ENCODE measurements around the gene AQP12B. TPM values are rescaled to one million over a fixed set of nuclear protein-coding genes. Genes with fewer than 3 reads are reported as not detected.
"Not testable (repeated sequence)": the region's sequence is repeated elsewhere in the genome, so short reads cannot be mapped to it uniquely, and the experiment has no call there.

Gene AQP12B
- total and polyA plus RNA-seq, 9 of the 15 experiments (the other 6 are each of a cell fraction or from before 2014, with no cell fraction given): not detected

GRCh38 chr2:240680185-240680584, 2.5 kb downstream of the AQP12B start:
- CTCF ChIA-PET (ENCODE audit: low intra/inter-chr PET ratio); H2AFZ ChIP-seq (ENCODE audit: low read depth, low read length); H3K79me2 ChIP-seq (ENCODE audit: control insufficient read depth, insufficient read depth, low read length); H3K27me3 ChIP-seq (ENCODE audit: control insufficient read depth in 2 of 2, insufficient read depth in 2 of 2, low read length in 2 of 2); H3K9ac ChIP-seq (ENCODE audit: insufficient read depth in 1 of 2, low read depth in 2 of 2, low read length in 2 of 2); POLR2A ChIA-PET; BruUV-seq (replicated peaks); H3K4me1 ChIP-seq (replicated peaks in 1 of 2; ENCODE audit: control insufficient read depth in 2 of 2, insufficient read depth in 2 of 2, low read length in 2 of 2); H3K4me2 ChIP-seq (ENCODE audit: insufficient read depth, low read length); intact Hi-C loops (cut with micrococcal nuclease); H3K9me3 ChIP-seq (replicated peaks; ENCODE audit: control insufficient read depth, insufficient read depth, low read depth, low read length); H3K9me1 ChIP-seq (ENCODE audit: control insufficient read depth, insufficient read depth, low read length); H3K4me3 ChIP-seq; FAIRE-seq; ATAC-seq; H3K36me3 ChIP-seq (ENCODE audit: control insufficient read depth, insufficient read depth, low read length); DNase-seq (ENCODE audit: extremely low read depth in 1 of 4, low spot score in 3 of 4); H3K27ac ChIP-seq (ENCODE audit: extremely low read depth, low read depth, low read length); in situ Hi-C loops (cut with MboI); H4K20me1 ChIP-seq (replicated peaks; ENCODE audit: control insufficient read depth, insufficient read depth, low read length): not testable (repeated sequence)
- no CpG with 5 or more reads among the region's 11 CpGs for WGBS (ENCODE audit: insufficient coverage, low coverage, missing lambda C conversion rate)

GRCh38 chr2:240678909-240679308, 3.8 kb downstream of the AQP12B start:
- CTCF ChIA-PET (ENCODE audit: low intra/inter-chr PET ratio); FAIRE-seq; H3K4me1 ChIP-seq (replicated peaks in 1 of 2; ENCODE audit: control insufficient read depth in 2 of 2, insufficient read depth in 2 of 2, low read length in 2 of 2); DNase-seq (ENCODE audit: extremely low read depth in 1 of 4, low spot score in 3 of 4); H3K4me2 ChIP-seq (ENCODE audit: insufficient read depth, low read length); H3K9me3 ChIP-seq (replicated peaks; ENCODE audit: control insufficient read depth, insufficient read depth, low read depth, low read length); intact Hi-C loops (cut with micrococcal nuclease); H3K36me3 ChIP-seq (ENCODE audit: control insufficient read depth, insufficient read depth, low read length); in situ Hi-C loops (cut with MboI); ATAC-seq; H3K9me1 ChIP-seq (ENCODE audit: control insufficient read depth, insufficient read depth, low read length); BruUV-seq (replicated peaks); H3K27me3 ChIP-seq (ENCODE audit: control insufficient read depth in 2 of 2, insufficient read depth in 2 of 2, low read length in 2 of 2); H4K20me1 ChIP-seq (replicated peaks; ENCODE audit: control insufficient read depth, insufficient read depth, low read length); H3K27ac ChIP-seq (ENCODE audit: extremely low read depth, low read depth, low read length); H2AFZ ChIP-seq (ENCODE audit: low read depth, low read length); POLR2A ChIA-PET; H3K9ac ChIP-seq (ENCODE audit: insufficient read depth in 1 of 2, low read depth in 2 of 2, low read length in 2 of 2); H3K79me2 ChIP-seq (ENCODE audit: control insufficient read depth, insufficient read depth, low read length); H3K4me3 ChIP-seq: not testable (repeated sequence)
- no CpG with 5 or more reads among the region's 19 CpGs for WGBS (ENCODE audit: insufficient coverage, low coverage, missing lambda C conversion rate)

GRCh38 chr2:240678043-240678442, 4.6 kb downstream of the AQP12B start:
- intact Hi-C loops (cut with micrococcal nuclease); H3K4me2 ChIP-seq (ENCODE audit: insufficient read depth, low read length); POLR2A ChIA-PET; ATAC-seq; H3K27ac ChIP-seq (ENCODE audit: extremely low read depth, low read depth, low read length); H3K4me1 ChIP-seq (replicated peaks in 1 of 2; ENCODE audit: control insufficient read depth in 2 of 2, insufficient read depth in 2 of 2, low read length in 2 of 2); H3K9me3 ChIP-seq (replicated peaks; ENCODE audit: control insufficient read depth, insufficient read depth, low read depth, low read length); H3K9me1 ChIP-seq (ENCODE audit: control insufficient read depth, insufficient read depth, low read length); H3K27me3 ChIP-seq (ENCODE audit: control insufficient read depth in 2 of 2, insufficient read depth in 2 of 2, low read length in 2 of 2); DNase-seq (ENCODE audit: extremely low read depth in 1 of 4, low spot score in 3 of 4); H2AFZ ChIP-seq (ENCODE audit: low read depth, low read length); H3K36me3 ChIP-seq (ENCODE audit: control insufficient read depth, insufficient read depth, low read length); FAIRE-seq; H3K9ac ChIP-seq (ENCODE audit: insufficient read depth in 1 of 2, low read depth in 2 of 2, low read length in 2 of 2); H3K4me3 ChIP-seq; H3K79me2 ChIP-seq (ENCODE audit: control insufficient read depth, insufficient read depth, low read length); in situ Hi-C loops (cut with MboI); CTCF ChIA-PET (ENCODE audit: low intra/inter-chr PET ratio); BruUV-seq (replicated peaks); H4K20me1 ChIP-seq (replicated peaks; ENCODE audit: control insufficient read depth, insufficient read depth, low read length): not testable (repeated sequence)
- WGBS (ENCODE audit: insufficient coverage, low coverage, missing lambda C conversion rate): 0% methylated on average over 3 of the region's 14 CpGs

- peaks cover 0 to 14% of the 10 kb centered on the region in 2 experiments; a peak in 4 of 5 replicates for H3K27me3 ChIP-seq (ENCODE audit: control insufficient read depth in 2 of 2, insufficient read depth in 2 of 2, low read length in 2 of 2)
- intact Hi-C loops (cut with micrococcal nuclease); BruUV-seq (replicated peaks); H3K9me1 ChIP-seq (ENCODE audit: control insufficient read depth, insufficient read depth, low read length); CTCF ChIA-PET (ENCODE audit: low intra/inter-chr PET ratio); DNase-seq (ENCODE audit: extremely low read depth in 1 of 4, low spot score in 3 of 4); H3K4me1 ChIP-seq (replicated peaks in 1 of 2; ENCODE audit: control insufficient read depth in 2 of 2, insufficient read depth in 2 of 2, low read length in 2 of 2); H3K4me2 ChIP-seq (ENCODE audit: insufficient read depth, low read length); H3K9me3 ChIP-seq (replicated peaks; ENCODE audit: control insufficient read depth, insufficient read depth, low read depth, low read length); H3K9ac ChIP-seq (ENCODE audit: insufficient read depth in 1 of 2, low read depth in 2 of 2, low read length in 2 of 2); in situ Hi-C loops (cut with MboI); H3K36me3 ChIP-seq (ENCODE audit: control insufficient read depth, insufficient read depth, low read length); H3K27ac ChIP-seq (ENCODE audit: extremely low read depth, low read depth, low read length); H3K4me3 ChIP-seq; H2AFZ ChIP-seq (ENCODE audit: low read depth, low read length); H3K79me2 ChIP-seq (ENCODE audit: control insufficient read depth, insufficient read depth, low read length); POLR2A ChIA-PET; H4K20me1 ChIP-seq (replicated peaks; ENCODE audit: control insufficient read depth, insufficient read depth, low read length): not testable (repeated sequence)
- ATAC-seq: peak; percentile 79
- WGBS (ENCODE audit: insufficient coverage, low coverage, missing lambda C conversion rate): no CpG with 5 or more reads among the region's 24 CpGs
- FAIRE-seq: peak; percentile 88
Observed at GRCh38 chr2:240675345-240675744, 7.3 kb downstream of the AQP12B start.
